H1 (cell line): ENCODE data around the gene TSHZ2. TPM values are rescaled to one million over a fixed set of nuclear protein-coding genes. Genes with fewer than 3 reads are reported as not detected.
"Not testable (repeated sequence)": the region's sequence is repeated elsewhere in the genome, so short reads cannot be mapped to it uniquely, and the experiment has no call there.

ENCODE experiments used
- CTCF ChIA-PET: fragments of 300-600 bp; sonication (Branson Sonifier 250); formaldehyde crosslinking; loops from one replicate; lab custom pipeline; 2021; ENCODE audit not compliant: partially characterized antibody; lab: Charles Lee
- POLR2A ChIA-PET: fragments of 300-600 bp; sonication (Branson Sonifier 250); formaldehyde crosslinking; loops from one replicate; lab custom pipeline; 2021; ENCODE audit warnings: inconsistent platforms; ENCODE audit not compliant: partially characterized antibody; lab: Charles Lee
- DNase-seq, 2 experiments: peaks; one replicate each; pipeline versions ENCODE4 v3.0.0 to v3.0.0-alpha.2; 2010 to 2022; ENCODE audit warnings: low spot score in 2 of 2, low read depth in 1 of 2, mixed read lengths in 1 of 2
- FAIRE-seq: peaks from 2 replicates; lab custom pipeline; 2011; peaks lifted over from hg19 to GRCh38; lab: Jason Lieb, UNC
- H2AFZ ChIP-seq: 2 replicates; pipeline ENCODE4 v1.8.1; 2012; ENCODE audit warnings: low read length, inconsistent platforms
- H2AK5ac ChIP-seq: 2 replicates; pipeline ENCODE4 v1.6.1; 2013; ENCODE audit warnings: low read depth, low read length
- H2BK120ac ChIP-seq: replicated peaks from 2 replicates; pipeline ENCODE3; 2013; ENCODE audit warnings: low read depth, low read length, inconsistent platforms
- H2BK12ac ChIP-seq: 2 replicates; pipeline ENCODE4 v1.6.1; 2013; ENCODE audit warnings: low read depth, low read length
- H2BK15ac ChIP-seq: 2 replicates; pipeline ENCODE4 v1.6.1; 2013; ENCODE audit warnings: low read length
- H2BK20ac ChIP-seq: 2 replicates; pipeline ENCODE4 v1.6.1; 2013; ENCODE audit warnings: low read length
- H2BK5ac ChIP-seq: 2 replicates; pipeline ENCODE4 v1.6.1; 2013; ENCODE audit warnings: low read depth, low read length
- H3K14ac ChIP-seq: 2 replicates; pipeline ENCODE4 v1.6.1; 2013; ENCODE audit warnings: inconsistent platforms; ENCODE audit not compliant: insufficient read length
- H3K18ac ChIP-seq: 2 replicates; pipeline ENCODE4 v1.6.1; 2013; ENCODE audit warnings: low read length; ENCODE audit errors: extremely low read depth
- H3K23ac ChIP-seq: 2 replicates; pipeline ENCODE4 v1.6.1; 2013; ENCODE audit warnings: inconsistent platforms; ENCODE audit not compliant: insufficient read length
- H3K23me2 ChIP-seq: 2 replicates; pipeline ENCODE4 v1.6.1; 2013; ENCODE audit warnings: low read depth, low read length
- H3K27ac ChIP-seq: 2 replicates; pipeline ENCODE4 v1.6.1; 2011; ENCODE audit warnings: low read depth, low read length, inconsistent platforms
- H3K27me3 ChIP-seq, 4 experiments: replicated peaks in 1 of 4; 1 replicate in 1 of 4; 2 replicates in 3 of 4; pipeline versions ENCODE4 v1.6.1 to v1.8.1; 2011 to 2013; ENCODE audit warnings: low read length in 3 of 4, mild to moderate bottlenecking in 3 of 4, inconsistent platforms in 2 of 4, mixed read lengths in 2 of 4, moderate library complexity in 1 of 4; ENCODE audit not compliant: control insufficient read depth in 3 of 4, insufficient read depth in 3 of 4; ENCODE audit errors: extremely low read depth in 1 of 4
- H3K36me3 ChIP-seq, 4 experiments: 2 replicates each; pipeline versions ENCODE4 v1.6.1 to v1.8.1; 2011 to 2013; ENCODE audit warnings: mild to moderate bottlenecking in 4 of 4, low read length in 3 of 4, moderate library complexity in 2 of 4, control low read depth in 1 of 4, inconsistent platforms in 1 of 4; ENCODE audit not compliant: insufficient read depth in 4 of 4, control insufficient read depth in 2 of 4
- H3K4ac ChIP-seq: replicated peaks from 2 replicates; pipeline ENCODE3; 2013; ENCODE audit warnings: low read length, low read depth, mixed read lengths, inconsistent platforms; ENCODE audit not compliant: insufficient read length
- H3K4me1 ChIP-seq, 4 experiments: replicated peaks in 1 of 4; 1 replicate in 1 of 4; 2 replicates in 3 of 4; pipeline versions ENCODE4 v1.6.1 to v1.8.1; 2011 to 2013; ENCODE audit warnings: low read length in 3 of 4, inconsistent platforms in 2 of 4, mixed read lengths in 1 of 4; ENCODE audit not compliant: insufficient read depth in 4 of 4, control insufficient read depth in 3 of 4
- H3K4me2 ChIP-seq, 2 experiments: 2 replicates each; pipeline versions ENCODE4 v1.6.1 to v1.8.1; 2011 to 2013; ENCODE audit warnings: low read depth in 2 of 2, low read length in 2 of 2, control low read depth in 1 of 2, inconsistent platforms in 1 of 2, mild to moderate bottlenecking in 1 of 2; ENCODE audit not compliant: insufficient read depth in 1 of 2
- H3K4me3 ChIP-seq, 4 experiments: fragments of 200-600, 300-600 bp in 1 of 4; sonication (generic), shearing (Covaris generic), sonication (Bioruptor Twin) in 1 of 4; 2 replicates each; pipeline versions ENCODE4 v1.5.1 to v1.8.1; 2011 to 2016; ENCODE audit warnings: low read length in 4 of 4, low read depth in 3 of 4, control low read depth in 2 of 4, inconsistent platforms in 2 of 4, mild to moderate bottlenecking in 2 of 4, mixed read lengths in 1 of 4, moderate library complexity in 1 of 4; ENCODE audit not compliant: insufficient read depth in 2 of 4; ENCODE audit errors: extremely low read depth in 1 of 4
- H3K56ac ChIP-seq: replicated peaks from 2 replicates; pipeline ENCODE3; 2013; ENCODE audit warnings: low read depth, mild to moderate bottlenecking, mixed read lengths, low read length, inconsistent platforms; ENCODE audit not compliant: insufficient read length
- H3K79me1 ChIP-seq: 2 replicates; pipeline ENCODE4 v1.6.1; 2013; ENCODE audit warnings: low read depth, low read length, control low read depth
- H3K79me2 ChIP-seq, 2 experiments: 2 replicates each; pipeline versions ENCODE4 v1.6.1 to v1.8.1; 2012 to 2013; ENCODE audit warnings: low read length in 2 of 2, mild to moderate bottlenecking in 2 of 2, inconsistent platforms in 1 of 2; ENCODE audit not compliant: insufficient read depth in 2 of 2, control insufficient read depth in 1 of 2
- H3K9ac ChIP-seq, 4 experiments: replicated peaks in 1 of 4; 1 replicate in 1 of 4; 2 replicates in 3 of 4; pipeline versions ENCODE4 v1.6.1 to v1.8.1; 2011 to 2013; ENCODE audit warnings: low read depth in 3 of 4, low read length in 3 of 4, control low read depth in 2 of 4, mild to moderate bottlenecking in 2 of 4, moderate library complexity in 2 of 4, inconsistent platforms in 1 of 4; ENCODE audit errors: extremely low read depth in 1 of 4
- H3K9me3 ChIP-seq, 2 experiments: 2 replicates each; pipeline versions ENCODE4 v1.6.1 to v1.8.1; 2012 to 2013; ENCODE audit warnings: mild to moderate bottlenecking in 2 of 2, moderate library complexity in 2 of 2, control low read depth in 1 of 2, inconsistent platforms in 1 of 2, low read depth in 1 of 2, low read length in 1 of 2, mixed read lengths in 1 of 2; ENCODE audit not compliant: insufficient read depth in 2 of 2
- H4K20me1 ChIP-seq, 2 experiments: replicated peaks in 1 of 2; 2 replicates each; pipeline versions ENCODE3 to v1.8.1; 2011 to 2013; ENCODE audit warnings: inconsistent platforms in 2 of 2, low read length in 2 of 2, mild to moderate bottlenecking in 1 of 2; ENCODE audit not compliant: insufficient read depth in 2 of 2, control insufficient read depth in 1 of 2
- H4K5ac ChIP-seq: 2 replicates; pipeline ENCODE4 v1.6.1; 2013; ENCODE audit warnings: low read length, low read depth, mixed read lengths, inconsistent platforms; ENCODE audit not compliant: insufficient read length
- H4K8ac ChIP-seq: 2 replicates; pipeline ENCODE4 v1.8.0; 2013; ENCODE audit warnings: mild to moderate bottlenecking, moderate library complexity, low read length, inconsistent platforms; ENCODE audit not compliant: insufficient read depth; ENCODE audit errors: extremely low read depth
- H4K91ac ChIP-seq: replicated peaks from 2 replicates; pipeline ENCODE3; 2013; ENCODE audit warnings: low read length, mixed read lengths, inconsistent platforms; ENCODE audit not compliant: insufficient read length
- CREB1 ChIP-seq: IDR thresholded peaks from 2 replicates; pipeline ENCODE4 v1.6.1; 2012; ENCODE audit warnings: inconsistent platforms
- RAD21 ChIP-seq, 2 experiments: IDR thresholded peaks in 1 of 2; conservative IDR thresholded peaks in 1 of 2; 2 replicates each; pipeline ENCODE4 v1.6.1; 2011; ENCODE audit warnings: low read depth in 2 of 2, low read length in 2 of 2, improper control_type of control experiment in 1 of 2, inconsistent platforms in 1 of 2, mild to moderate bottlenecking in 1 of 2, moderate library complexity in 1 of 2
- RFX5 ChIP-seq: IDR thresholded peaks from 2 replicates; pipeline ENCODE4 v1.6.1; 2011; ENCODE audit warnings: low read depth, low read length, improper control_type of control experiment, borderline replicate concordance
- SIX5 ChIP-seq: IDR thresholded peaks from 2 replicates; pipeline ENCODE4 v1.6.1; 2011; ENCODE audit warnings: mild to moderate bottlenecking, low read depth, low read length
- SP4 ChIP-seq: IDR thresholded peaks from 2 replicates; pipeline ENCODE4 v1.6.1; 2012; ENCODE audit warnings: low read length, inconsistent platforms
- TAF7 ChIP-seq: optimal IDR thresholded peaks from 2 replicates; pipeline ENCODE3; 2011; ENCODE audit warnings: low read depth, mild to moderate bottlenecking, inconsistent platforms, low read length, moderate library complexity, borderline replicate concordance
- WGBS, 2 experiments: shearing (Covaris generic) in 1 of 2; methylation state at CpG; one replicate each; pipeline versions ENCODE4 v1.1.6 to v1.1.7; 2013 to 2015; ENCODE audit warnings: low lambda C conversion rate in 2 of 2, mixed read lengths in 2 of 2, inconsistent platforms in 1 of 2, low coverage in 1 of 2, missing lambda C conversion rate in 1 of 2; ENCODE audit not compliant: insufficient replicate concordance in 2 of 2, insufficient coverage in 1 of 2, insufficient read length in 1 of 2; ENCODE audit errors: extremely low coverage in 1 of 2, missing lambda C conversion rate in 1 of 2; 5-methylcytosine and 5-hydroxymethylcytosine counted together
- polyA plus RNA-seq, 7 experiments: library from polyadenylated mRNA; depleted of rRNA in 3 of 7; stranded (reverse) in 5 of 7; unstranded in 2 of 7; fragments of >200 nt in 5 of 7; fragments of 200-250 nt in 2 of 7; gene quantifications; 1 replicate in 5 of 7; 2 replicates in 1 of 7; 4 replicates in 1 of 7; pipeline versions ENCODE4 v1.2.1 to v1.2.3, GENCODE V29; 2011 to 2013; ENCODE audit warnings: missing spikeins in 2 of 7, mixed read lengths in 2 of 7
- total RNA-seq: library from RNA; stranded (reverse); fragmentation: NEBNext Ultra II Directional; extraction: Animal tissue kit (Norgen Biotek cat#: 25700); gene quantifications from 2 replicates; pipeline ENCODE4 v1.2.1, GENCODE V29; 2021

The TSHZ2 gene
- total and polyA plus RNA-seq, 2 of the 8 experiments (the other 6 are each of a cell fraction or from before 2014, with no cell fraction given), result 0.14 to 0.30 TPM

DNA sequence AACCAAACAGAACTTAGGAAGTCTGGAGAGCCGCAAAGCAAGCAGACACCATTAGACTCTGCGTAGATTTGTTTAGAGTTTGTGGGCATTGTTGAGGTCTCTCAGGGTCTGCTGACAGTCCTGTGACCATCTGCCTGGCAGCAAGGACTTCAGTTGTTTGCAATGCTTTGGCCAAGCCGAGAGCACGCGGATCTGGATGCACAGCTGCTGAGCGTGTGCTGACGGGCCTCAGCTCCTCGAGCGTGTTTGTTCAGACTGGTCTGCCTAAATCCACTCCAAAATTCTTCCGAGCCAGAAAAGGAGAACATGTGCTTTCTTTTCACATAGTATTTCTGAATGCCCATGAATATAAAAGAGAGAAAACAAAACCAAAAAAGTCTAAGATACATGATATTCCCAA lies 462.5 kb downstream of the TSHZ2 start (continued):
- TF ChIP-seq TAF7, result no peak
- TF ChIP-seq RAD21 (IDR thresholded peaks at IDR 0.05 in 1 of 2, conservative IDR thresholded peaks at IDR 0.05 in 1 of 2; ENCODE audit: low read depth in 2 of 2, low read length in 2 of 2), result no peak
- TF ChIP-seq SIX5, result no peak
- no peak for TF ChIP-seq SP4
- no peak for TF ChIP-seq CREB1
- no peak for TF ChIP-seq RFX5

DNA sequence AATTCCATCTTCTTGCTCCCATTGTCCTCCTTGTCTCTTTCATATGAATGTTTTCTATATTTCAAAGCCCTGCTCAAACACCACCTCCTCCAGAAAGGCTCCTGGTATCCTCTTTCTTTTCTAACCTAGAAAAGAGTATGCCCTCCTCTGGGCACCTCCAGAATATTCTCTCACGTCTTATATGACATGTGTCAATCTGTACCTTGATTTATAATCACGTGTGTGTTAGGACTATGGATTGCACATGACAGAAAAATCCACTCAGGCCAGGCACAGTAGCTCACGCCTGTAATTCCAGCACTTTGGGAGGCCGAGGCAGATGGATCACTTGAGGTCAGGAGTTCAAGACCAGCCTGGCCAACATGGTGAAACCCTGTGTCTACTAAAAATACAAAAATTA lies 464.8 kb downstream of the TSHZ2 start:
- H3K14ac ChIP-seq, H4K5ac ChIP-seq, H3K23ac ChIP-seq, H2BK120ac ChIP-seq, H4K8ac ChIP-seq, H3K79me1 ChIP-seq, H2AFZ ChIP-seq, H2BK5ac ChIP-seq, H3K9me3 ChIP-seq, H3K4me2 ChIP-seq, H4K20me1 ChIP-seq, FAIRE-seq, H3K9ac ChIP-seq, H2BK12ac ChIP-seq, H3K27ac ChIP-seq, CTCF ChIA-PET, H3K79me2 ChIP-seq, H3K4me3 ChIP-seq, H3K4ac ChIP-seq, H2BK20ac ChIP-seq, H3K4me1 ChIP-seq, H3K23me2 ChIP-seq, H2BK15ac ChIP-seq, H2AK5ac ChIP-seq, H3K36me3 ChIP-seq, H3K27me3 ChIP-seq, H3K56ac ChIP-seq, H3K18ac ChIP-seq, DNase-seq, H4K91ac ChIP-seq, POLR2A ChIA-PET: not testable (repeated sequence)
- 86% methylated on average over 4 of the region's 4 CpGs; no CpG with 5 or more reads in 1 of the 2 experiments for WGBS, 2 experiments
